Thymus (tissue), 11 donors: ENCODE measurements around the gene ABCC12. TPM values are rescaled to one million over a fixed set of nuclear protein-coding genes. Genes with fewer than 3 reads are reported as not detected.

ENCODE experiments used
- DNase-seq, 9 donors: peaks; one replicate each; pipeline ENCODE4 v3.0.0-alpha.2; 2013; ENCODE audit warnings: low spot score in 9 of 9, low read depth in 6 of 9, missing footprints in 1 of 9
- H3K27ac ChIP-seq, 2 donors: one replicate each; pipeline ENCODE4 v1.5.1; 2013; ENCODE audit warnings: control low read depth in 1 of 2, low read depth in 1 of 2, low read length in 1 of 2, mild to moderate bottlenecking in 1 of 2, moderate library complexity in 1 of 2
- H3K27me3 ChIP-seq, 2 donors: one replicate each; pipeline ENCODE4 v1.5.1; 2013; ENCODE audit warnings: low read length in 1 of 2; ENCODE audit not compliant: control insufficient read depth in 2 of 2, insufficient read depth in 1 of 2
- H3K36me3 ChIP-seq, 2 donors: one replicate each; pipeline ENCODE4 v1.5.1; 2013; ENCODE audit warnings: low read length in 1 of 2, mild to moderate bottlenecking in 1 of 2, moderate library complexity in 1 of 2; ENCODE audit not compliant: control insufficient read depth in 2 of 2, insufficient read depth in 2 of 2
- H3K4me1 ChIP-seq, 2 donors: one replicate each; pipeline ENCODE4 v1.5.1; 2013; ENCODE audit warnings: low read length in 2 of 2; ENCODE audit not compliant: control insufficient read depth in 2 of 2, insufficient read depth in 2 of 2
- H3K4me3 ChIP-seq, 2 donors: one replicate each; pipeline ENCODE4 v1.5.1; 2013; ENCODE audit warnings: low read length in 2 of 2, control low read depth in 1 of 2, mild to moderate bottlenecking in 1 of 2
- H3K9me3 ChIP-seq, 2 donors: one replicate each; pipeline ENCODE4 v1.5.1; 2013; ENCODE audit warnings: low read length in 1 of 2, mild to moderate bottlenecking in 1 of 2; ENCODE audit not compliant: control insufficient read depth in 2 of 2, insufficient read depth in 1 of 2
- WGBS: extraction: QIAGEN DNeasy Blood & Tissue Kit; methylation state at CpG from one replicate; pipeline ENCODE4 v1.1.7; 2013; 5-methylcytosine and 5-hydroxymethylcytosine counted together
- polyA plus RNA-seq: library from polyadenylated mRNA; stranded (reverse); fragments of 200-250 nt; gene quantifications from one replicate; pipeline ENCODE4 v1.2.3, GENCODE V29; 2013
- total RNA-seq: library from RNA; stranded (reverse); fragments of 120-200 nt; gene quantifications from one replicate; pipeline ENCODE4 v1.2.4, GENCODE V29; 2013
- donor health status: healthy.

The ABCC12 gene
- total and polyA plus RNA-seq, 2 donors = 0.02 to 0.05 TPM

DNA sequence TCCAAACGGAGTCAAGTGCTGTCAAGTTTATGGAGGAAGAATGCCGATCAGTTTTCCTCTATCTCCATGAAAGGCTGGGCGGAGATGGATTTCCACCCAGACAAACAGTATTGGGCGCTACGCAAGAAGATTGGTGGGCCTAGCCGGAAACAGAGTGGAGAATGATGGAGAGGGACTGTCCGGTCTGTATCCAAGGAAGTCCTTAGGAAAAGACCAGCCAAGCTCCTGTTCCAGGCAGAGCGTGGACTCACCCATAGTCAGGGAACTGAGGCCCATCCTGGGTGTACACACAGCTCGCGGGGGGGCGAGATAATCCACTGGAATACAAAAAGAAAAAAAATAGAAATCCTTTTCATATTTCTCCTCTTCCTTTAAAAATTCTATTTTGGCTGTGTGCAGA lies 1.5 kb upstream of the ABCC12 start:
- H3K27ac ChIP-seq = no peak overlapping the region
- H3K27me3 ChIP-seq = peaks cover 0 to 2% of the 10 kb centered on the region in 2 donors
- H3K36me3 ChIP-seq = no peaks in the 10 kb centered on the region
- DNase-seq = no peak
- 93% methylated on average over 11 of the region's 11 CpGs for WGBS
- no peaks in the 10 kb centered on the region for H3K9me3 ChIP-seq
- H3K4me3 ChIP-seq = no peak overlapping the region
- H3K4me1 ChIP-seq = peaks cover 0 to 3% of the 10 kb centered on the region in 2 donors

DNA sequence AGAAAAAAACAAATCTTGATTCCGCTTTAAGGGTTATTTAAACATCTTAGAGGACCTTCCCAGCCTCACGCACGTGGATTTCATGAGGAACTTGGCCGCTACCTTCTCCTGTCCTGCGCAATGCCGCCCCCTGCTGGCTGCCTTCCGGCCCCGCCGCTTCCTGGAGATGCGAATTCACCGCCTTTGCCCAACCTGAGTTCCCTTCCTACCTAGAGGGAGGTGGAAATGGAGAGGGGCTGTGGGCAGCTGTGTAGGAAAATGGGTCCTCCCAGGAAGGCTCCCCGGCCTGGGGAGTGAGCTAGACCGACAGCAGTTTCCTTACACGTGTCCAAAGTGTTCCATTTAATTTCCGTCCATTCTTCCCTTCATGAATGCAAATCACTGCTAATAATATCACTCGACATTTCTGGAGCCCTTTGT lies 1.0 kb upstream of the ABCC12 start:
- Histone ChIP-seq H3K4me1 (peaks cover 0 to 3% of the 10 kb centered on the region in 2 donors), H3K36me3 (no peaks in the 10 kb centered on the region), H3K4me3 (no peak overlapping the region), H3K9me3 (no peaks in the 10 kb centered on the region), H3K27ac (no peak overlapping the region), H3K27me3 (peaks cover 0 to 2% of the 10 kb centered on the region in 2 donors)
- 13% methylated on average over 16 of the region's 16 CpGs for WGBS
- DNase-seq = peak; percentile 30 to 71 (median 41)

DNA sequence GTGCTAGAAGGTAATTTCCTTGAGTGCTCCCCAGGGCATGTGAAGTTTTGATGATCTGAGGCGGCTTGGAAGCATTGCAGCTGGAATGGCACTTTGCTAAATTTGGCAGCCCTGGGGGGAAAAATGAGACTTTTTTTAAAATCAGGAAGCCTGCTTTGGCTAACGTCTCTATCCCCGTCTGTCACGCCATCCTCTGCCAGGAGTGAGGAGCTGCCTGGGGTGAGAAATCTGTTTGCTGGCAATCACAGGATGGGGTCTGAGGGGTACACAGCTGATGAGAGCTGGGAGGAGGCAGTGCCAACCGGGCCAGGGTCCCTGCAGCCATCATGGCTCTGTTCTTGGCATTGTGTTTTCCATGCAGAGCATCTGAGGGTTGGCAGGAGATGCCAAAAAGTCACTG lies 2.0 kb downstream of the ABCC12 start:
- no peak overlapping the region for H3K27ac ChIP-seq
- no peak overlapping the region for H3K4me3 ChIP-seq
- H3K27me3 ChIP-seq = peaks cover 0 to 2% of the 10 kb centered on the region in 2 donors
- DNase-seq = no peak
- no peaks in the 10 kb centered on the region for H3K36me3 ChIP-seq
- WGBS = 86% methylated on average over 5 of the region's 5 CpGs
- no peaks in the 10 kb centered on the region for H3K9me3 ChIP-seq
- peaks cover 0 to 3% of the 10 kb centered on the region in 2 donors for H3K4me1 ChIP-seq

DNA sequence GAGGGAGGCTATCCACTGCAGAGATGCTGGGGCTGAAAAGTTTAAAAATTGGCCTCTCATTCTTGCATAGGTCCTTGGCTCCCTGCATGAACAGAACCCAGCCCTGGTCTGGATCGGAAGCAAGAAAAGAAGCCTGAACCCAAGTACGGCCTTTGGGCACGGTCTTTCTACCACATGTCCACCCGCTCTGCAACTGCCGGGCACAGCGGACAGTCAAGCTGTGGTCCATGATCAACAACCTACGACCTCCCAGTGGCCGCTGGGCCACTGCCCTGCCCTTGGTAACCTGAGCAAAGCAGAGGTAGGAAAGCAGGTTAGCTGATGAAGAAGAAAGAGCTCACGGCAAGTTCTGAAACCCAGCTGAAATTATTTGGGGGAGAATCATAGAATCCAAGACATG lies 3.6 kb downstream of the ABCC12 start:
- no peak for DNase-seq
- 97% methylated on average over 9 of the region's 9 CpGs for WGBS

DNA sequence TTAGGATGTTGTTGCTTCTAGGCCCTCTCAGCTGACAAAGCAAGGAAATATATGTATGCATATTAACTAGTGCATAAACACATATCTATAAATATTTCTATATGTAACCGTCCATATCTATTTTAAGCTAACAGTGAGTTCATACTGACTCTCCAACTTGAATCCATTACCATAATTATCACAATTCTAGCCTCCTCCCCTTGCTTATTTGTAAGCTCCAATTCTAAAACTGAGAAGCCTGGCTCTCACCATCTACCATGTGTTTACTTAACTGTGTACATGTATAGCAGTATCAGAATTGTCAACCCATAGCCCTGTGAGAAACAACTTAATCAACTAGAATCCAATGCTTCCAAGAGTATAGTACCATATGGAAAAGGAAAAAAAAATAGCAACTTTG lies 5.1 kb downstream of the ABCC12 start:
- H3K27ac ChIP-seq = no peak overlapping the region
- no peaks in the 10 kb centered on the region for H3K9me3 ChIP-seq
- H3K27me3 ChIP-seq = no peaks in the 10 kb centered on the region
- H3K36me3 ChIP-seq = no peaks in the 10 kb centered on the region
- DNase-seq = no peak
- whole genome bisulfite sequencing = 55% methylated on average over 1 of the region's 1 CpG
- H3K4me1 ChIP-seq = no peaks in the 10 kb centered on the region
- no peak overlapping the region for H3K4me3 ChIP-seq

More for the DNA sequence above, 3.6 kb downstream of the ABCC12 start:
- H3K9me3 ChIP-seq = no peaks in the 10 kb centered on the region
- no peak overlapping the region for H3K27ac ChIP-seq
- H3K36me3 ChIP-seq = no peaks in the 10 kb centered on the region
- no peak overlapping the region for H3K4me3 ChIP-seq
- peaks cover 0 to 2% of the 10 kb centered on the region in 2 donors for H3K27me3 ChIP-seq
- H3K4me1 ChIP-seq = peaks cover 0 to 3% of the 10 kb centered on the region in 2 donors

DNA sequence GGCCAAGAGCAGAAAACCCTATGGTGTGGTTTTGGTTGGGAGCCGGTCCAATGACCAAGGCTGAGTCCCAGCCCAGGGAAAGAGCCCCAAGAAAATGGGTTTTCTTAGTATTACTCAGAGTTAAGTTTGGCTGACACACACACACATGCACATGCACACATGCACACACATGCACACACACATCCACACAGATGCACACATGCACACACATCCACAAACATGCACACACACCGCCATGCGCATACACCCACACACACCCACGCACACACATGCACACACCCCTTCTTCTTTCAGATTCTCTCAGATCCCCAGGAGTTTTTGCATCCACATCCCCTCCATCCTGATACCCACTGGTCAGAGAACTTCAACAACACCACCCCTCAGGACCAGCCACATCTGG lies 9.1 kb downstream of the ABCC12 start:
- Histone ChIP-seq H3K27me3 (no peaks in the 10 kb centered on the region), H3K4me1 (no peaks in the 10 kb centered on the region), H3K36me3 (no peaks in the 10 kb centered on the region), H3K27ac (no peak overlapping the region), H3K4me3 (no peak overlapping the region), H3K9me3 (no peaks in the 10 kb centered on the region)
- 83% methylated on average over 4 of the region's 4 CpGs for WGBS
- no peak for DNase-seq

DNA sequence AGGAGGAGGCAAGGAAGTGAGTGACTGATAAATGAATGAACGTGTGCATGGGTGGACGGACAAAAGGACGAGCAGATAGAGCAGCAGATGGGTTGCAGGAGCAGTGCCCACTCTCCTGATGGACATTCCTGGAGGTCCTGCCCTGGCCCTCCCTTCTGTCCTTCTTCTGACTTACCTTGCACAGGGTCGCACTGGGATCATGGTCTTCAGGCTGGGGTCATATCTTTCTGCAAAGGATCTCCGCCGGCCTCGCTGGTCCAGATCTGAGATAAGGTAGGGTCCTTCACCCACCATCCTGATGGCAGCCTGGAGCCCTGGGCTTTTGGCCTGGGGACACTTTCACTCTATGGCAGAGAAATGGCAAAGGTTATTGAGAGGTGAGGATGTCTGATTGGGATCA lies 9.7 kb downstream of the ABCC12 start:
- WGBS = 93% methylated on average over 7 of the region's 7 CpGs
- Histone ChIP-seq H3K9me3 (no peaks in the 10 kb centered on the region), H3K4me3 (no peak overlapping the region), H3K27ac (no peak overlapping the region), H3K36me3 (no peaks in the 10 kb centered on the region), H3K4me1 (no peaks in the 10 kb centered on the region), H3K27me3 (no peaks in the 10 kb centered on the region)
- no peak for DNase-seq

DNA sequence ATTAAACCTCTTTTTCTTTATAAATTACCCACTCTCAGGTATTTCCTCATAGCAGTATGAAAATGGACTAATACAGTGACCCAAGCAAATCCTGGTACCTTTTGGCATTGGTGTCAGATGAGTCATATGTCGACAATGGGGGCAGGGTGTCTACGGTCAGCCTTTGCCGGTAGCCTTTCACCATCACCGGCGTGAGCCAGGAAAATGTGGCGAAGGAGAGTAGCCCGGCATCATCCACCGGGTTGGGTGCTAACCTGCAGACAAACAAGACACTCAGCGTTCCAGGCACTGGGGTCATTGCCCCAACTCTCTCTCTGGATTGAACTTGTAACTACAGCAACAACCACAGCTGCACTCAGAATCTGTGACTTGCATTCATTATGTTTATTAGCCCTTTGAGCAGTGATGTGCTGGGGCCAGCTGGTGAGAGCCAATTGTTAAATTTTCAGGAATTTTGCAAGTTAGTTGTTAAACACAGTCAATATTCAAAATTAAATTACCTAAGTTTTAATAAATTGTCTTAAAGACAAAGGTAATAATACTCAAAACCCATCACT lies 11.9 kb downstream of the ABCC12 start:
- DNase-seq = no peak
- Histone ChIP-seq H3K36me3 (no peaks in the 10 kb centered on the region), H3K27me3 (no peaks in the 10 kb centered on the region), H3K9me3 (no peaks in the 10 kb centered on the region), H3K4me3 (no peak overlapping the region), H3K27ac (no peak overlapping the region), H3K4me1 (no peaks in the 10 kb centered on the region)
- 97% methylated on average over 9 of the region's 9 CpGs for WGBS

DNA sequence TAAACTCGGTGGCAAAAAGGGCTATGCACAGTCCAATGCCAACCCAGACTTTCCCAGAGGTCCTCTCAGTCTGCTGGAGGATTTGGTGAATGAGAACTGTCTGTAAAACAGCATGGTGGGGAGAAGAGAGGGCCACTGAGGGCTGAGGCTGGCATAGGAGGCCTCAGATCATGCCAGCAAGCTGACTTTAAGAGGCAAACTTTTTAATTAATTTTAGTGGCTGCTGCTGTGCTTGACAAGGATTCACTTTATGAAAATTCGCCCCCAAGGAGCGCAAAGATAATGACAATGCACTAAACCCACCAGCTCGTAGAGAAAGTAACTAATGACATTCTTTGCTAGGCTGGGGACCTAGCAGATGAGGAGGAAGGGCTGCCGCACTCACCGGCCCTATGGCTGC lies 15.0 kb downstream of the ABCC12 start:
- Histone ChIP-seq H3K4me1 (no peaks in the 10 kb centered on the region), H3K27me3 (no peaks in the 10 kb centered on the region), H3K36me3 (no peaks in the 10 kb centered on the region), H3K9me3 (no peaks in the 10 kb centered on the region), H3K27ac (no peak overlapping the region), H3K4me3 (no peak overlapping the region)
- DNase-seq = no peak
- WGBS = 89% methylated on average over 6 of the region's 6 CpGs

DNA sequence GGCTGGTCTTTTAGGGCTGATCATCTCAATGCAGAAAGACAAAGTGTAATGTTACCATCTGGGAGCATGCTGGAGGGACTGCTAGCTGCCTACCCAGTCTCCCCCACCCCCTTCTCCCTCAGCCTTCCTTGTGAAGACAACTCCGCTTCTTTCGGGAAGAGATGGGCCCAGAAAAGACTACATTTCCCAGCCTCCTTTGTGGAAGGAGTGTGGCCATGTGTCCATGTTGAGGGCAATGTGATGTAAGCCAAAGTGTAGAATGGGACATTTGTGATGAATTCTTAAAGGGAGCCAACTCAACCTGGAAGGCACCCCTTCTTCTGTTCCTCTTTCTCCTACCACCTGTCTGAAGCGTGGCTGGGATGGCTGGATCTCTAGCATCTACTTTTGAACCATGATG lies 16.3 kb downstream of the ABCC12 start:
- Histone ChIP-seq H3K4me1 (no peaks in the 10 kb centered on the region), H3K27me3 (no peaks in the 10 kb centered on the region), H3K9me3 (no peaks in the 10 kb centered on the region), H3K27ac (no peak overlapping the region), H3K36me3 (no peaks in the 10 kb centered on the region), H3K4me3 (no peak overlapping the region)
- WGBS = 93% methylated on average over 3 of the region's 3 CpGs
- DNase-seq = no peak
